LNCAP (cell line): ENCODE measurements around the gene NUDT5.

Experiments used
- TF ChIP-seq, protein P1 (sequence below): fragments of 450-650 bp; IDR thresholded peaks from 2 replicates; pipeline ENCODE4 v1.5.1; 2017; ENCODE audit warnings: mild to moderate bottlenecking

The NUDT5 gene

DNA sequence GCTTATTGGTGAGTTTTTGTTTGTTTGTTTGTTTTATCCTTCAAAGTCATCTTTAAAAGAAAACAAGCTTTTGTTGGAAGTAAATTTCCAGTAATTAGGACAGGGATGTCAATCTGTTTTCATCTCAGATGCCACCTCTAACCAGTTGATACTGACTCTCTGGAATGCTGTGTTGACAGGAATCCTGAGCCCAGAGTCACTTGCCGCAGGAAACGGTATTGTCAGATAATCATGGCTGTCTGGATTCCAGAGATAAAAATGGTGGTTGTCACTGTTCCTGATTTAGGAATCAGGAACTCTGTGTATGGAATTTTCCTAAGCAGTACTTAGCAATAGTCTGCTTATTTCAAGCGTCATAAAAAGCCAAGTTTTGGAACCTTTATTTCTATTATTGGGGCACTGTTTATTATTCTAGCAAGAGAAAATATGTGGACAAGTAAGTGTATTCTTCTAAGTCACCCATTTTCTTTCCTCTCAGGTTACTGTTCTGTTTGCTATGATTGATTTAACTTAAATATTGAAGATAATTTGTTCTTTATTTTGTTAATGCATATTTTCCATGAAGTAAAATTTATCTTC lies 39.5 kb upstream of the NUDT5 start:
- TF ChIP-seq, protein P1, sequence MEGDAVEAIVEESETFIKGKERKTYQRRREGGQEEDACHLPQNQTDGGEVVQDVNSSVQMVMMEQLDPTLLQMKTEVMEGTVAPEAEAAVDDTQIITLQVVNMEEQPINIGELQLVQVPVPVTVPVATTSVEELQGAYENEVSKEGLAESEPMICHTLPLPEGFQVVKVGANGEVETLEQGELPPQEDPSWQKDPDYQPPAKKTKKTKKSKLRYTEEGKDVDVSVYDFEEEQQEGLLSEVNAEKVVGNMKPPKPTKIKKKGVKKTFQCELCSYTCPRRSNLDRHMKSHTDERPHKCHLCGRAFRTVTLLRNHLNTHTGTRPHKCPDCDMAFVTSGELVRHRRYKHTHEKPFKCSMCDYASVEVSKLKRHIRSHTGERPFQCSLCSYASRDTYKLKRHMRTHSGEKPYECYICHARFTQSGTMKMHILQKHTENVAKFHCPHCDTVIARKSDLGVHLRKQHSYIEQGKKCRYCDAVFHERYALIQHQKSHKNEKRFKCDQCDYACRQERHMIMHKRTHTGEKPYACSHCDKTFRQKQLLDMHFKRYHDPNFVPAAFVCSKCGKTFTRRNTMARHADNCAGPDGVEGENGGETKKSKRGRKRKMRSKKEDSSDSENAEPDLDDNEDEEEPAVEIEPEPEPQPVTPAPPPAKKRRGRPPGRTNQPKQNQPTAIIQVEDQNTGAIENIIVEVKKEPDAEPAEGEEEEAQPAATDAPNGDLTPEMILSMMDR, result no peak

DNA sequence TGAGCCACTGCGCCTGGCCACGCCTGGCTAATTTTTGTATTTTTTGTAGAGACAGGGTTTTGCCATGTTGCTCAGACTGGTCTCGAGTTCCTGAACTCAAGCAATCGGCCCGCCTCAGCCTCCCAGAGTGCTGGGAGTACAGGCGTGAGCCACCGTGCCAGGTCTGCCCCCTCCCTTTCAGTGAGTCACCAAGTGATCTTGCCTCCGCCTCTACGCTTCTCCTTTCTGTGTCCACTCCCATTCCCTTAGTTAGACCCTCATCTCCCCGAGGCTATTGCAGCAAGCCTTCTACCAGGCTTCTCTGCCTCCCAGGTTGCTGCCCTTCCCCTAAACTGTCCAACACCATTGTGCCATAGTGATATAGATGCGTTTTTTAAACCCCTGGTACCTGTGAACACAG lies 33.2 kb upstream of the NUDT5 start:
- TF ChIP-seq, protein P1, result no peak

GRCh38 chr10:12225444-12225843 lies 29.8 kb upstream of the NUDT5 start:
- TF ChIP-seq, protein P1, result no peak

GRCh38 chr10:12221323-12222298 lies 25.9 kb upstream of the NUDT5 start:
- TF ChIP-seq, protein P1, result no peak

GRCh38 chr10:12218991-12219390 lies 23.3 kb upstream of the NUDT5 start:
- TF ChIP-seq, protein P1, result no peak

DNA sequence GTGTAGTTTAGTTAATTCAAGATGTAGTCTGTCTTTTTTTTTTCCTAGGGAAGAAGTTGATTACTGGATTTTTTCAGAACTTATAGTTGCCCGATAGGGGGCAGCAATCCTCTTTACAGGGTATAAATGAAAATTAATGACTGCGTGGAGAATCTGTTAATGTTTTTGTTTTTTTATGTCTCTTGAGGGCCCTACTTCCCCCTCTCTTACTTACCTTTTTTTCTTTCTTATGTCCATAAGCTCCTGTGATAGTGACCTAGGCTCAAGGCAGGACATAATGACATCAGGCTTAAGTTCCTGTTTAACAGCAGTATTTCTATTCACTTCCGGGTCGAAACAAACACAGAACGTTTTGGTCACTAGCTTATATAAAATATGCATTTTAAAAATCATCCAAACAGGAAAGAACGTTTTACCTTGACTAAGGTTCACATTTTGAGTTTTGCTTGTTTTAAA lies 19.1 kb upstream of the NUDT5 start:
- TF ChIP-seq, protein P1, result peak; percentile 78

DNA sequence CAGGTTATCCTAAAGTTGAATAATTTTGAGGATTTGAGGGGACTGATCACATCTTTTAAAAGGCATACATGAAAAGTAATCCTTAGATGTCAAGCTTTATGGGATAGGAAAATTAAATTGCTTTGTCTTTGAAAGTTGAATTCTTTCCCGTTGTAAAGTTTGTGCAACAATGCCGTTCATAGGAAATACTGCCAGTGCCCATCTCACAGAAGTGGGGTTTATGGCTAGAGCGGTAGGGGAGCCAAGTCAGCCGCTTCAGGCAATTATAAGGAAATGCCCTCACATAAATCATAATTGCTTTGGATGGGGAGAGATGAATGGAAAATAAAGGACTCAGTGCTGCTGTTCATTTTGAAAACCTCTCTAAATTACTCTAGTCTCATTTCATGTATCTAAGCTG lies 18.4 kb upstream of the NUDT5 start:
- TF ChIP-seq, protein P1, result no peak
